HG02840 (cell line): ENCODE data around the gene KCNMB1.

Experiments
- ATAC-seq: cut with Tn5 transposase; IDR thresholded peaks from one replicate; pipeline ENCODE4 v1.9.1; 2021; ENCODE audit warnings: mild to moderate bottlenecking, moderate library complexity, moderate number of reproducible peaks; ENCODE audit not compliant: unreplicated experiment, low FRiP score

The KCNMB1 gene

GRCh38 chr5:170416526-170416925 lies 27.4 kb upstream of the KCNMB1 start:
- ATAC-seq: no peak

- no peak for ATAC-seq
Observed at GRCh38 chr5:170414786-170415185, 25.6 kb upstream of the KCNMB1 start.

- no peak for ATAC-seq
Observed at GRCh38 chr5:170413897-170414296, 24.7 kb upstream of the KCNMB1 start.

GRCh38 chr5:170411100-170411499 lies 21.9 kb upstream of the KCNMB1 start:
- no peak for ATAC-seq

DNA sequence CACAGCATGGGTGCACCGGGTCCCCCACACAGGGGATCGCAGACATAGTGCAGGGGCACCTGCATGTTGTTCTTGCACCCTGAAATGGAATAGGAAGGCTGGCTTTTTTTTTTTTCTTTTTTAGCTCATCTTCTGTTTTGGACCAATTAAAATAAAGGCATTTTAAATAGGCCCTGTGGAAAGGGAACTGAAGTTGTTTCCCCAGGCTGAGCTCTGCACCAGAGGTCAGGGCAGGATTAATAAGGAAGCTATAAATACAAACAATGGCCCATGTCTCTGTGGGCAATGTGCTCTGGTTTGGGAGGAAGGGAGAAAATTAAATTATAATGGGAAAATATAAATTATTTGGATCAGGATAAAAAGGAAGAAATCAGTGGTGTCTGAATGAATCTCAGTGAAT lies 21.2 kb upstream of the KCNMB1 start:
- no peak for ATAC-seq

DNA sequence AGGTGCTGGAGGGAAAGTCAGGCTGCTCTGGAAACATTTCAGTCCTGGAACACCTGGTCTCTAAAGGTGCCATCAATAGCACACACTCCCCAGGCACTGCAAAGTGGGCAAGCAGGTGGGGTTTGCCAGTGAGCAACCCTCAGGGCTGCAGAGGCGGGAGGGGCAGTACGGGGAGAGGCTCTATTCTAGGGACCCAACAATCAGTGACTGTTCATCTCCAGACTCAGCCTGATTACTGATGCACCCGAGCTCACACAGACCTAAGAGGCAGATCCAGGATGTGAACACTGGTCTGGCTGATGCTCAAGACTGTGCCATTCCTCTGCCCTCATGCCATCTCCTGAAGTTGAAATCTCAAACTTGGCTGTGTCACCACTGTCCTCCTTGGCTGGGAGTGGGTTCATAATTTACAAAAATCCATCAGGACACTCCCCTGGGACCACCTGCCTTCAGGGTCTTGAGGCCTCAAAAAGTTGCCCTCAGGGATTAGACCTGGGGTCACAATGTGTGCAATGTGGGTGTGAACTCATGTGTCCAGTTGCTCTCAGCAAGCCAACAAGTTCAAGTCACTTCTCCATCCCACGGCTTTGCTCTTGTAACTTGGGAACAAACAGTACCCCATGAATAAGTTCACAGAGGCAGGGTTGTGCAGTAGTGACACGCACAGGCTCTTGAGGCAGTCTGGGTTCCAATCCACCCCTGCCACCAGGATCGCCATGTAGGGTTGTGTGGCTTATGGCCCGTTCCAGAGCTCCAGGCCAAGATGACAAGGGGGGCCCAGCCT lies 19.9 kb upstream of the KCNMB1 start:
- no peak for ATAC-seq

DNA sequence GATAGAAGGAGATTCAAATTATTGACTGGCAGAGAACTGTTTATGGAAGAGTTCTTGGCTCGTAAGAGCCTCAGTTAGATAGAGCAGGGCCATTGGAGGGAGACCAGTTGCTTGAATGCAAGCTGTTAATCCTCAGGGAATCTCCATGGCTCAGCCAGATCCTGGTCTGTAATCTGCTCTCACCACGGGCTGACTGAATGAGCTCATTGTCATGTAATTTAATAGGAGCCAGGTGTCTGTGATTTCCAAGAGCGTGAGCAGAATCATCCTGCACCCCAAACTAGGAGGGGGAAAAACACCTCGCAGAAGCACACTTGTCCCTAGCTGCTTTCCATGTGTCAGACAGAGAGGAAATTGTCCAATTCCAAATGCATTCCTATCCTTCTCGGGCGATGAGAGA lies 19.1 kb upstream of the KCNMB1 start:
- ATAC-seq: no peak

GRCh38 chr5:170407062-170407461 lies 17.9 kb upstream of the KCNMB1 start:
- no peak for ATAC-seq

DNA sequence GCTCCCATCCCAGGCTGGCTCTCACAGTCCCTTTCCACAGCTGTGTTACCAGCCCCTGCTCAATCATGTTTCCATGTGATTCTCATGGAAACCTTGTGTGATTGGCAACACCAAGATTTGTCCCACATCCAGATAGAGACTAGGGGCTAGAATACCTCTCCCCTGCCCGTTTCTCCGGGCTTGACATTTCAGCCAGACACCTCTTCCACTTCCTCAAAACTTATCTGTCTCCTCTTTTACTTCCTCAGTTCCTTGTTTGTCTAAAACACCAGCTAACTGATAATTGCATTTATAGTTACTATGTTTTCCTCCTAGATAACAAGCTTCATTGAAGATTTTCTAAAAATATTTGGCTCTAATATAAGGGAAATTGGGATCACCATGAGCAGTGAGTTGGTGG lies 16.6 kb upstream of the KCNMB1 start:
- ATAC-seq: no peak

DNA sequence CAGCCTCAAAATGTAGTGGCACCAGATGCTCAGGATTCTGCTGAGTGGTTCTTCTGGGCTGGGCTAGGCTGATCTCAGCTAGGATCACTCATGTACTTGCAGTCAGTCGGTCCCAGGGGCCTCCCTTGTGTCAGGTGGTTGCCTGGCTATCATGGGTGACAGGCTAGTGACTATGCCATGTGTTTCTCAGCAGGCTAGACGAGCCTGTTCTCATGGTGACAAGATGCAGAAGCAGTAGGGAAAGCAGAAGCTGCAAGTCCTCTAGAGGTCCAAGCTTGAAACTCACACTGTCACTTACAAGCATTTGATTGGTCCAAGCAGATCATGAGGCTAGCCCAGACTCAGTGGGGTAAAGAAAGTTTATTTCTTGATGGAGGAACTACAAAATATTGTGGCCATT lies 15.2 kb upstream of the KCNMB1 start:
- no peak for ATAC-seq

DNA sequence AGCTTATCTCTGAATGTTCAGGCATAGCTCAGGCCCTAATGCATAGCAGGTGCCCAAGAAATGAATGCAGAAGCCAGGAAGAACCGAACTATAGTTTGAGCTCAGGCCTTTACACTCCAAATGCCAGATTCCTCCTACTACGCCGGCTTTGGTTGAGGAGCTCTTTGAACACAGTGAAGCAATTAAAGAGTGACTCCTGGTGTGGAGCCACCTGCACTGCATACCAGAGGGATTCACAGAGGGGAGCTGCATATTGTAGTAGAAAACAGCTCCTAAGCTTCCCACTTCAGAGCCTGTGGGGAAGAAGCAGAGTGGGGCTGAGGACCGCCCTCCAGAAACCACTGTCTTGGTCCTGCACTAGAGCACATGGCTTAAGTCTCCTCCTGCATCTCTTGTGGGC lies 14.5 kb upstream of the KCNMB1 start:
- no peak for ATAC-seq

DNA sequence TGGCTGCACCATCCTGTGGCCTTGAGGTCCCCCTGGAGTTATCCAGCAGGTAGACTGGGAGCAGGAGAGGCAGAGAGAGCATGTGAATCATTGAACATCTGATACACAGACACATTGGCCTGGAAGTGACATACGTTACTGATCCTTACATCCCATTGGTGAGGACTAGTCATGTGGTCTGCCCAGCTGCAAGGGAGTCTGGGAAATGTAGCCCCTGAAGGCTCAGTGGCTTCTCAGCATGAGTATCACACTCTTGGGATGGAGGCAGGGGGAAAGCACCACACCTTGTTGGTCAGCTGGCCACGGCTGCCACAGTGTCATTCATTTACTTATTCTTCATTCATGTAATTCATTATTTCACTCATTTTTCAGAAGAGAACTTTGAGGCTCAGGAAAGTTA lies 13.3 kb upstream of the KCNMB1 start:
- no peak for ATAC-seq

DNA sequence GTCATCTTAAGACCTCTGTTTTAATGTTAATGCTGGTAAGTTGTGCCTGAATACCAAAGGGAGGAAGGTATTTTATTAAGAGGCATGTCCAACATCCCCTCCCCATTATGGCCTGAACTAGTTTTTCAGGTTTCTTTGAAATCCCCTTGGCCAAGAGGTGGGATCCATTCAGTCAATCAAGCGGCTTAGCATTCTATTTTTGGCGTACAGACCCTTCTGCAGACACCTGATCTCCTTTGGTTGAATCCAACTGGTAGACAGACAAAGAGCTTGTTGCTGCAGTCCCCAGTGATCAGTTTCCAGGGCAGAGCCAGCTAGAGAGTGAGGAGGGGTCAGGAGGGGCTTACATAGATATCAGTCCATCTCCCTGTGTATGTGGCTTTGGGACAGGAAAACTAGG lies 7.9 kb upstream of the KCNMB1 start:
- no peak for ATAC-seq

- no peak for ATAC-seq
Observed at GRCh38 chr5:170393958-170394357, 4.8 kb upstream of the KCNMB1 start.

DNA sequence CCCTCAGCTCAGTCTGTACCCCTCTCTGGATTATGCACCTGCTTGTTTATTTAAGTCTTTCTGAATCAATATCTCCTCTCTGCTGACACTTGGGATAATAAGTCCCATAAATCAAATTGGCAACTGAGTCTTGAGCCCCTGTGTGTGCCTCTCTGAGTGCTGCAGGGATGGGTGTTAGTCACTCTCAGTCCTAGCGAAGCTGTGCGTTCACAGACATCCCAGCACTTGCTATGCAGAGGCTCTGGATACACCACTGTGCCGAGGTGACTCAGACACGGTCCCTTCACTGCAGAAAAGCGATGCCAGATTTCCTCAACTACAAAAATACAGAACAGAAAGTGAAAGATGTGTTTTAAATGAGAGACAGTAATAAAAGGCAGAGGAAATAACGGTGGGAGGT lies 4.1 kb upstream of the KCNMB1 start:
- no peak for ATAC-seq

GRCh38 chr5:170390472-170390871 lies 1.3 kb upstream of the KCNMB1 start:
- ATAC-seq: no peak

GRCh38 chr5:170389550-170389892 lies 354 bp upstream of the KCNMB1 start:
- ATAC-seq: no peak

DNA sequence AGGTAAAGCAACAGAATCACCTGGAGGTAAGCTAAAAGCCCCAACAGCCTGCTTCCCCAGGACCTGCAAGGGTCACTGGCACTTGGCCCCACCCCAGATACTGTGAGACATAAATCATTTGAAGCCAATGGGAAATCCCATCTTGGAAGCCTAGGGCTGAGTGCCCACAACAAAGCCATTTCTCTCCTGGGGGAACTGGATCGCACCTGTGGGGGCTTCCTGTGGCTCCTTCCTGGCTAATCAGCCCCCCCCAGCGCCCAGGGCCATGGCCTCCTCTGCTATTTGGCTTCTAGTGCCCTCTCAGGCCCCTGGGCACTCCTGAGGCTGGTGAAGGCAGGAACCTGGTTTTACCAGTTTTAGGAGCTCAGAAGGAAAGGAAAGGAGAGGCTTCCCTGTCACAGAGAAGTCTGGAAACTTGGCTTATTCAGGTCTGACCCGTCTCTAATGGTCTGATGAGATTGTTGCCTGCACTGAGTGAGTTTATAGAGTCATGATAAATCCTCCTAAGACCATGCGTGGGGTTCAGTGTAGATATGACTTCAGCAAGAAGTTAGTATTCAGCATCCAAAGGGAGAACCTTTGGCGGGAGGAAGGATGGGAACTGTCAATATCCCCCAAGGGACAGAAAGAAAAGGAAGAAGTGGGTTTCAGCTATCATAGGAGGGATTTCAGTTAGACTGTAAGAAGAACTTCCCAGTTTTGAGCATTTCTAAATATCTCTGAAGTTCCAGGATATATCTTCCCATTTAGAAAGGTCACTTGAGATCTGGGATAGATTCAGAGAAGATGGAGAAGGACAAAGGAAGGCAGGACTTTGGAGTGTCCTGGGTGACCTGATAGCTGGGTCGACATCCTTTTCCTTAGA lies 1.2 kb downstream of the KCNMB1 start:
- ATAC-seq: no peak

DNA sequence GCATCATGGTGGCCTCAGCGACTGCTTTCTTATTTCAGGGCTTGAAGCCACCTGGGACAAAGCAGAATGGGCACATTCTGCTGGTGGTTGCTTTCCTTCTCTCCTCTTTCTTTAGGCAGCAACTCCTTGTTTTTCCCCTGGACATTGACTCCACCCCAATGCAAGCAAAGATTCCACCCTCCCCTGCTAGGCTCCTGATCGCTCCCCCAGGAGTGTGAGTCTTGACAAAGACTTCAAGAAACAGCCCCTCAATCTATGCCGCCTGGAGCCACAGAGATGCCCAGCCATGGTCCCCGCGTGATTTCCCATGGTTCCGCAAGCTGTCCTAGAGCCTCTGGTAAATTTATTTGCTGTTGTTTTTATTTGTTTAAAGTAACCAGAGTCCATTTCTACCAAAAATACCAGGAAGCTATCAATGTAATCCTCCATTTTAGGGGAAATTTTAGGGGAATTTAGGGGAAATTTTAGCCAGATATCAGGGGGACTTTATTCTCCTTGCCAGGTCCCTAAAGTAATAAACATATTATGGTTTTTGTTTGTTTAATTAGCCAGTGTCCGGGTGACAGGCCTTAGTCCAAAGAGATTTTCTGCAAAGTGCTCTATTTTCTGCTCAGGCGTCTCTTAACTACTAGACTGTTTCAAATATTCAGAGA lies 2.3 kb downstream of the KCNMB1 start:
- no peak for ATAC-seq

- no peak for ATAC-seq
Observed at GRCh38 chr5:170383227-170383626, 5.9 kb downstream of the KCNMB1 start.

GRCh38 chr5:170382790-170383189 lies 6.4 kb downstream of the KCNMB1 start:
- ATAC-seq: no peak
